Activated CD4-positive, alpha-beta T cell treated with anti-CD3 and anti-CD28 coated beads, Interleukin-2, amount 50 U/mL, for 4 hours (primary cell): ENCODE results near the gene GALNT9.

ENCODE experiments used
- DNase-seq, 2 experiments: peaks; one replicate each; pipeline ENCODE4 v3.0.0-alpha.2; 2020

The GALNT9 gene

GRCh38 chr12:132343294-132344004 lies 14.1 kb upstream of the GALNT9 start:
- DNase-seq, result no peak

GRCh38 chr12:132342251-132343227 lies 13.2 kb upstream of the GALNT9 start:
- no peak for DNase-seq

- DNase-seq, result no peak
Observed at GRCh38 chr12:132341318-132342050, 12.1 kb upstream of the GALNT9 start.

GRCh38 chr12:132340266-132341035 lies 11.1 kb upstream of the GALNT9 start:
- DNase-seq, result no peak

GRCh38 chr12:132339856-132340255 lies 10.5 kb upstream of the GALNT9 start:
- DNase-seq, result no peak

GRCh38 chr12:132338781-132339180 lies 9.4 kb upstream of the GALNT9 start:
- no peak for DNase-seq

- DNase-seq, result no peak
Observed at GRCh38 chr12:132338311-132338710, 8.9 kb upstream of the GALNT9 start.

- DNase-seq, result no peak
Observed at GRCh38 chr12:132337557-132337956, 8.2 kb upstream of the GALNT9 start.

- DNase-seq, result no peak
Observed at GRCh38 chr12:132336451-132337413, 7.3 kb upstream of the GALNT9 start.

GRCh38 chr12:132335179-132335756 lies 5.9 kb upstream of the GALNT9 start:
- no peak for DNase-seq

- no peak for DNase-seq
Observed at GRCh38 chr12:132333766-132334165, 4.4 kb upstream of the GALNT9 start.

- no peak for DNase-seq
Observed at GRCh38 chr12:132333273-132333672, 3.9 kb upstream of the GALNT9 start.

- no peak for DNase-seq
Observed at GRCh38 chr12:132330549-132330881, 1.1 kb upstream of the GALNT9 start.

GRCh38 chr12:132329720-132330548 lies 545 bp upstream of the GALNT9 start:
- no peak for DNase-seq

GRCh38 chr12:132328282-132329029 lies 933 bp downstream of the GALNT9 start:
- no peak for DNase-seq

- DNase-seq, result peak; percentile 24 to 41
Observed at GRCh38 chr12:132327336-132328171, 1.8 kb downstream of the GALNT9 start.

- no peak for DNase-seq
Observed at GRCh38 chr12:132326646-132327045, 2.7 kb downstream of the GALNT9 start.

- DNase-seq, result no peak
Observed at GRCh38 chr12:132325733-132326130, 3.7 kb downstream of the GALNT9 start.
